GM18519 (cell line): ENCODE data around the gene MSMP.

Experiments used
- ATAC-seq: cut with Tn5 transposase; IDR thresholded peaks from one replicate; pipeline ENCODE4 v1.9.1; 2021; ENCODE audit warnings: mild to moderate bottlenecking, moderate library complexity; ENCODE audit not compliant: unreplicated experiment, low FRiP score

Gene MSMP

DNA sequence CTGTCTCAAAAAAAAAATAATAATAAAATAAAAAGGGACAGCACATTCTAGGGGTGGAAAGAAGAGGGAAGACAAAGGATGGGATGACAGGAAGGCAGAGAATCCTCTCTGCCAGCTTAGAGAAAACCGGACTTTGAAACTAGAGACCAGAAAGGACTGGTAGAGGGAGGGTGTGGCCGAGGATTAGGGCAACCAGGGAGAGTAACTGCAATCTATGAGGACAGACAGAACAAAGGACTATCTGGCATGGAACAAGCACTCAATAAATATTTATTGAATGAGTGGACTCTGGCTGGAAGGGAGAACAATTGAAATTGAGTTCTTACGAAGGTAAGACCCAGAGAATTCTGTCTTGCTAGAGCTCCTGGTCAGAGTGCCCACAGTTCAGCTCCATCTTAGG is 7.5 kb downstream of the MSMP start:
- no peak for ATAC-seq

DNA sequence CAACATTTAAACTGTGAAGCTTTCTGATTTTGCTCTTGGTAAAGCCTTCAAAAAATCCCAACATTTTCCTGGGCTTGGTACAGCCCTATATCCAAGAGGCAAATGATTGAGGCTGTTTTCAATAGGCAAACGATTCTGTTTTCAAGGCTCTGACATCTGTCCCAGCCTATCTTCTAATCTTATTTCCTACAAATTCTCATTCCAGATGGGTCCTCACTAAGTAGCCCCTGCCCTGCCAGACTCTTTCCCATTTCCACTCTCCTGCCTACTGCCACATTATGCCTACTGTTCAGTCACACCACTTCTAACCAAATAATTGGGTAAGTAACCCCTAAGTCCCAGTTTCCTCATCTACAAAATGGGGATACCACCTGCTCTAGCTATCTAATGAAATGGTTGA is 8.5 kb downstream of the MSMP start:
- ATAC-seq: no peak

GRCh38 chr9:35743880-35744518 is 10.1 kb downstream of the MSMP start:
- no peak for ATAC-seq

DNA sequence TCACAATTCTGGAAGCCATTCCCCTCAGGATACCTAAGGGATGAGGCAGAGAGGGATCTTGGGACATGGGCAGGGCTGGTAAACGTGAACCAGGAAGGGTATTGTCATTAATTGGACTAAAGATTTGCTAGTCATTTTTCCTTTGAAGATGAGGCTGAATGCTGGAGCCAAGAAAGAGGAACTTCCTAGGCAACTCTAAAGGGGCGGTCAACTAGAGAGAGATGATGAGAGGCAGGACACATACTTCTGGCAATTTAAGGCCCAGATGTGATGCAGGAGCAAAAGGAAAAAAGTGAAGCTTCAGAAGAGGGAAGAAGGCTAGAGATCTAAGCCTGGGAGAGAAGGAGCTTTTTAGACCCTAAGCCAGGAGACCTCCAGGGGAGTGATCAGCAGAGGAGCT is 10.6 kb downstream of the MSMP start:
- no peak for ATAC-seq

GRCh38 chr9:35741740-35742139 is 12.3 kb downstream of the MSMP start:
- no peak for ATAC-seq

DNA sequence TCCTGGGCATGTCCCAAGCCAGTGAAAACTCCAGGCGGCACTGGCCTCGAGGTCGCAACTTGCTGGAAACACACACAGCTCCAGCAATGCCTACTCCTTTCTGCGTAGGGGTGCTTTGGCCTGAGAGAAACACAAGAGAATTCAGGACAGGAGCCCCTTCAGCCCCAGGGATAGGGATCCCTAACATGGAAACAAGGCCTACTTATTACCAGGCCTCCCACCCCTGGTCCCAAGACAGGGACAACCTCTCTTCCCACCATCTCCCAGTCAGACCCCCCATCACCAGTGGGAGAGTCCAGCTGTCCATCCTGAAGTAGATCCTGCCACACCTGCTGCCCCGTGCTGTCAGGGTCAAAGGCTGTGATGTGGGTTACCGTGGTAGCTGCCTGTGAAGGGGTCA is 13.8 kb downstream of the MSMP start:
- ATAC-seq: no peak

GRCh38 chr9:35738924-35739323 is 15.2 kb downstream of the MSMP start:
- no peak for ATAC-seq

DNA sequence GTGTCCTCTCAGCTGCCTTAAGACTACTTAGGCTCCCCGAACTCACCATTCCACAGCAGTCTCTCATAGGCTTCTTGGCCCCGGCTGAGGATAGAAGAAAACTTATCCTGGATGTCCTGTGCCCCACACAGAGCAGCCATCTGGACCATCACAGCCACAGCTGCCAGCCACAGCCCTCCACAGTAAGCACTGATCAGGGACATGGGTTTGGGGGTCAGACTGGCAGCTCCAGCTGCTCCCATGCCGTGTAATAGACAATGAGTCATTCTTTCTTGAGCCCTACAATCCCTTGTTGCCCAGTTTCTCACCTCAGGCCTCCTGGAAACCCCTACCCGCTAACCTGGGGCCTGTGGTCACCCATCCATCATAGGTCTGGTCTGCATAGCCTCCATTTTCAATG is 15.9 kb downstream of the MSMP start:
- ATAC-seq: no peak

- no peak for ATAC-seq
Measured at GRCh38 chr9:35737143-35737542, 16.9 kb downstream of the MSMP start.

- ATAC-seq: no peak
Measured at GRCh38 chr9:35736201-35736633, 17.9 kb downstream of the MSMP start.

GRCh38 chr9:35734096-35734495 is 20.0 kb downstream of the MSMP start:
- ATAC-seq: no peak

- no peak for ATAC-seq
Measured at GRCh38 chr9:35732800-35733541, 21.1 kb downstream of the MSMP start.

- peak; percentile 70 for ATAC-seq
Measured at GRCh38 chr9:35732185-35732799, 21.8 kb downstream of the MSMP start, which contains the start of the genes CREB3 and TLN1. TSS of gene CREB3 (plus strand) at chr9:35732666. CDS start at chr9:35732773, 107 bp downstream. TSS of gene TLN1 (minus strand) at chr9:35732195. CDS start at chr9:35725694, 6,501 bp downstream.

DNA sequence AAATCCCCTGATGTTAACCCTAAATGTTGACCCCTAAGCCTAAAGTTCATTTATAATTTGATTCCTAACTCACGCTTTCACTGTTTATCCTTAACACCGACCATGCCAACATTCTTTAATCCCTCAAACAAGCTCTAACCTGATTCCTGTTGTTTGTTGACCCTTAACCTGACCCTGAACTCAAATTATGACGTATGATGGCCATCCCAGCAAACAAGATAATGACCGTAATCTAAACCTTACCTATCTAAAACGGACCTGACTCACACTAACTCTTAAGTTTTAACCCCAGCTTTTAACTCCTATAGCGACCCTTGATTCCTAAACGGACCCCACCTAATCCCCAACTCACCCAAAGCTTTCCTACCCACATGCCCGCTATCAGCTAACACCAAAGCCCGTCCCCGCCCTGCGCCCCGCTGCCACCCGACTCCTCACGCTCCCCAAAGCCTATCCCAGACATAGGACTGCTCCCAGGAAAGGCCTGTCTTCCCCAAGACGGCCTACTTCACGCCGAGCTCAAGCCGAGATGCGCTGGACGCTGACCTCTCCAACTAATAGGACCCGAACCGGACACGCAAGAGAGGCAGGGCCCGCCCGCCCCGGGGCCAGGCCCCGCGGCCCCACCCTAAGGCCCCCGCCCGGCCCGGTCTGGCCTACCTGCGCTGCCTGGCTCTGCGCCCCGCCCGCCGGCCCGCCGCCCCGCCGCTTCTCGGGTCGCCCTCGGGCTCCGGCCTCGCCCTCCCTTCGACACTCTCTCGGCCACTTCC is 22.5 kb downstream of the MSMP start:
- ATAC-seq: no peak

DNA sequence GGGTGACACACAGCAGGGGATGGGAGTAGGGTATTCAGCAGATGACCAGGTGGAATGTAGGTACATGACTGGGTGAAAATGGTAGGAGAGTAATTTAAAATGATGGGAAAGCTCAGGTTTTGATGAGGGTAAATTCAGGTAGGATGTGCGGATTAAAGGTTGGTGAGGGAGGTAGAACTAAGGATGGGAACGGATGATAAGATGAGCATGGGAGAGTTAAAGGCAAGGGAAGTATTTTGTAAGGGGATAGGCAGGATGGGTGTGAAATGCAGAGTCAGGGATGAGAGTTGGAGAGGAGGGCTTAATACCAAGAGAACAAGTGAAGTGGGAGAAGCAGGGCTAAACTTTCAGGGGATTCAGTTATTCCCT is 23.6 kb downstream of the MSMP start:
- ATAC-seq: no peak

- ATAC-seq: no peak
Measured at GRCh38 chr9:35729700-35730485, 24.2 kb downstream of the MSMP start.

GRCh38 chr9:35729101-35729500 is 25.0 kb downstream of the MSMP start:
- ATAC-seq: no peak

DNA sequence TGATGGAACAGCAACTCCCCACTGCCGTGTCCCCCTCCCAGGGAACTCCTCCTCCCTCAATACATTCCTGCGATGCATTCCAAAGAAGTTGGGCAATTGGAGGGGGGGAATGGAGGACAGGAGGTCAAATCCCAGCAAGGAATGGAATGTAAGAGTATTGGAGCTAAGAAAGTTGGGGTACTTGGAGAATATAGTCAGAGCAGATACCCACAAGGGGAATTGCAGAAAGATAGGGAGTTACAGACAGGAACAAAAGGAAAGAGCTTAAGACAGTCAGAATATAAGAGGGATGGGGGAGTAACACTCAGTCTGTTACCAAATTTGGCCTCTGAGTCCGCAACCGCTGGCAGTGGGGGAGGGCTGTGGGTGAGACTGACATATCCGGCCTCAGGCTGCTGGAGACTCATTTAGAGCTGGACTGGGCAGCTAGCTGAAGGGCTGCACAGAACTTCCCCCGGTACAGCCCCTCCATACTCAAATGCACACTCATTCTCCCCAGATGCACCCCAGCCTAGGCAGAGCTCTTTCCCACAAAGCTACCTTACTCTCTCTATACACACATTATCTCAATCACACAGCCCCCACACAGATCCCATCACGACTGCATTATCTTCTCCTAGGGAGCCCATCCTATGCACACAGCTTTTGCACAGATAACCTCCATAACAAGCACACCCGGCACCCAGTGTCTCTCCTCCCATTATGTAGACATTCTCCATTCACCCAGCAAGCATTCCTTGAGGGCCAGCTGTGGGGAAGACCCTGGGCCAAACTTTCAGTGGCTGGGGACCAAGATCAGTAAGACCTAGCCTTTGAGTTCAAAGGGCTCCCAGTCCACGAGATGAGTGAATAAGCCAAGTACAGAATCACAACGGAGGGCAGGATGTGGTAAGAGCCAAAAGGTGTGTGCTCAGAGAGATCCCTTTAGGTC is 25.8 kb downstream of the MSMP start:
- no peak for ATAC-seq

DNA sequence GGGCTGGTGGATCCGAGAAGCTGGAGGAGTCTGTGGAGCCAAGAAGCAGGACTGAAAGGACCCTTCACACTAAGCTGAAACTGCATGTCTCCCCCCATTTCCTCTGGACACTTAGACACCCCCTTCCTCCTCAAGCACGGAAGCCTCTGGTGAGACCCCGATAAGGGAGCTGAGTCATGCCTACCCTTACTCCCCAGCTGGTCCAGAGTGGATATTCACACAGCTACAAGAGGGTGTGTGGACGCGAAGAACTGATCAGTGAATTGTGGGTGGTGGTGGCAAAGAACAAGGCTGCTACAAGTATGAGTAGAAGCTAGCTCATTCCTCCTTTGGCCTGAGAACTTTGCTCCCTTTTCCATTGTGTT is 26.4 kb downstream of the MSMP start:
- ATAC-seq: no peak
